Measurements from ENCODE around the gene TCAP.

The TCAP gene

GRCh38 chr17:39618956-39619785 lies 46.0 kb upstream of the TCAP start:
- no peak for TF ChIP-seq CTCF (IDR thresholded peaks at IDR 0.05; ENCODE audit: low read depth, low read length)
- TF ChIP-seq MAX (IDR thresholded peaks at IDR 0.05; ENCODE audit: low read depth, low read length) = no peak
- no peak for TF ChIP-seq POLR2A (IDR thresholded peaks at IDR 0.05; ENCODE audit: extremely low read depth, insufficient read length)
- TF ChIP-seq MYC (IDR thresholded peaks at IDR 0.05; ENCODE audit: low read depth, low read length) = no peak
- no peak overlapping the region for H3K4me3 ChIP-seq (ENCODE audit: low read depth, low read length)
- no peak for DNase-seq (ENCODE audit: low read depth)

GRCh38 chr17:39619786-39620101 lies 45.4 kb upstream of the TCAP start:
- no peak for TF ChIP-seq MAX (IDR thresholded peaks at IDR 0.05; ENCODE audit: low read depth, low read length)
- no peak for TF ChIP-seq MYC (IDR thresholded peaks at IDR 0.05; ENCODE audit: low read depth, low read length)
- TF ChIP-seq CTCF (IDR thresholded peaks at IDR 0.05; ENCODE audit: low read depth, low read length) = no peak
- TF ChIP-seq POLR2A (IDR thresholded peaks at IDR 0.05; ENCODE audit: extremely low read depth, insufficient read length) = no peak
- no peak overlapping the region for H3K4me3 ChIP-seq (ENCODE audit: low read depth, low read length)
- no peak for DNase-seq (ENCODE audit: low read depth)

GRCh38 chr17:39621523-39622379 lies 43.4 kb upstream of the TCAP start:
- H3K4me3 ChIP-seq (ENCODE audit: low read depth, low read length) = no peak overlapping the region
- 0 out of 2 replicates have a peak, but pooled peaks have one; percentile 10 for TF ChIP-seq MYC (IDR thresholded peaks at IDR 0.05; ENCODE audit: low read depth, low read length)
- peak; percentile 100 for TF ChIP-seq CTCF (IDR thresholded peaks at IDR 0.05; ENCODE audit: low read depth, low read length)
- no peak for TF ChIP-seq POLR2A (IDR thresholded peaks at IDR 0.05; ENCODE audit: extremely low read depth, insufficient read length)
- no peak for TF ChIP-seq MAX (IDR thresholded peaks at IDR 0.05; ENCODE audit: low read depth, low read length)
- peak; percentile 86 for DNase-seq (ENCODE audit: low read depth)

GRCh38 chr17:39622380-39623006 lies 42.7 kb upstream of the TCAP start:
- H3K4me3 ChIP-seq (ENCODE audit: low read depth, low read length) = no peak overlapping the region
- no peak for DNase-seq (ENCODE audit: low read depth)
- TF ChIP-seq MYC (IDR thresholded peaks at IDR 0.05; ENCODE audit: low read depth, low read length) = no peak
- TF ChIP-seq CTCF (IDR thresholded peaks at IDR 0.05; ENCODE audit: low read depth, low read length) = no peak
- TF ChIP-seq POLR2A (IDR thresholded peaks at IDR 0.05; ENCODE audit: extremely low read depth, insufficient read length) = no peak
- TF ChIP-seq MAX (IDR thresholded peaks at IDR 0.05; ENCODE audit: low read depth, low read length) = no peak

- DNase-seq (ENCODE audit: low read depth) = peak; percentile 80
- no peak for TF ChIP-seq POLR2A (IDR thresholded peaks at IDR 0.05; ENCODE audit: extremely low read depth, insufficient read length)
- peak; percentile 33; the same call in 1 of the 2 replicates for TF ChIP-seq MAX (IDR thresholded peaks at IDR 0.05; ENCODE audit: low read depth, low read length)
- TF ChIP-seq MYC (IDR thresholded peaks at IDR 0.05; ENCODE audit: low read depth, low read length) = no peak
- TF ChIP-seq CTCF (IDR thresholded peaks at IDR 0.05; ENCODE audit: low read depth, low read length) = peak; percentile 97
- H3K4me3 ChIP-seq (ENCODE audit: low read depth, low read length) = no peak overlapping the region
Observed at GRCh38 chr17:39623356-39623950, 41.7 kb upstream of the TCAP start.

All from NB4 (cell line).